RWPE2 (cell line): ENCODE results near the gene FBLN5.

Source experiments
- ATAC-seq: fragments of 200-7000 bp; cut with Tn5 transposase; 3 replicates; pipeline ENCODE4 v1.9.1; 2021; ENCODE audit warnings: low read depth
- DNase-seq: peaks from one replicate; pipeline ENCODE4 v3.0.0-alpha.2; 2020; ENCODE audit warnings: low spot score
- H3K27ac ChIP-seq: fragments of 450-650 bp; 2 replicates; pipeline ENCODE4 v1.5.1; 2017; ENCODE audit warnings: mild to moderate bottlenecking; ENCODE audit not compliant: poor library complexity, severe bottlenecking
- H3K27me3 ChIP-seq: fragments of 250-450 bp; sonication (Bioruptor Pico); 2 replicates; pipeline ENCODE4 v1.5.1; 2021; ENCODE audit warnings: mild to moderate bottlenecking, moderate library complexity; ENCODE audit not compliant: insufficient read depth, poor library complexity, severe bottlenecking
- H3K36me3 ChIP-seq: fragments of 250-450 bp; sonication (Bioruptor Pico); 2 replicates; pipeline ENCODE4 v1.5.1; 2020; ENCODE audit warnings: low read depth, mild to moderate bottlenecking, moderate library complexity
- H3K4me1 ChIP-seq: fragments of 250-450 bp; sonication (Bioruptor Pico); 2 replicates; pipeline ENCODE4 v1.5.1; 2021; ENCODE audit warnings: mild to moderate bottlenecking, moderate library complexity; ENCODE audit not compliant: insufficient read depth, poor library complexity, severe bottlenecking
- H3K4me3 ChIP-seq: fragments of 250-450 bp; sonication (Bioruptor Pico); 2 replicates; pipeline ENCODE4 v1.5.1; 2021; ENCODE audit warnings: mild to moderate bottlenecking, moderate library complexity; ENCODE audit not compliant: severe bottlenecking
- H3K9me3 ChIP-seq: fragments of 250-450 bp; sonication (Bioruptor Pico); 2 replicates; pipeline ENCODE4 v1.5.1; 2021; ENCODE audit warnings: mild to moderate bottlenecking, moderate library complexity; ENCODE audit not compliant: severe bottlenecking
- CTCF ChIP-seq: fragments of 450-650 bp; IDR thresholded peaks from one replicate; pipeline ENCODE4 v1.5.1; 2017; ENCODE audit warnings: mild to moderate bottlenecking, moderate library complexity; ENCODE audit not compliant: poor library complexity, severe bottlenecking

Gene FBLN5

GRCh38 chr14:91869556-91869955 is 77.9 kb downstream of the FBLN5 start:
- TF ChIP-seq CTCF, result no peak
- ATAC-seq (no peak), DNase-seq (no peak)
- Histone ChIP-seq H3K27me3 (no peaks in the 10 kb centered on the region), H3K36me3 (no peaks in the 10 kb centered on the region), H3K9me3 (no peaks in the 10 kb centered on the region), H3K4me1 (peaks cover 27% of the 10 kb centered on the region), H3K27ac (peak overlapping the region; percentile 28), H3K4me3 (no peak overlapping the region)

GRCh38 chr14:91867316-91867988 is 80.0 kb downstream of the FBLN5 start, which contains the start of gene TC2N:
TSS of gene TC2N (minus strand) at chr14:91867536. CDS start at chr14:91813769, 53,767 bp downstream.
- Histone ChIP-seq H3K4me3 (no peak within 1 kb of the TSS), H3K36me3 (no peaks in the 10 kb centered on the region), H3K4me1 (peaks cover 19% of the 10 kb centered on the region), H3K27ac (no peak within 1 kb of the TSS), H3K9me3 (no peaks in the 10 kb centered on the region), H3K27me3 (no peaks in the 10 kb centered on the region)
- no peak for DNase-seq
- TF ChIP-seq CTCF, result no peak
- ATAC-seq, result no peak

- H3K36me3 ChIP-seq, result no peaks in the 10 kb centered on the region
- no peaks in the 10 kb centered on the region for H3K9me3 ChIP-seq
- TF ChIP-seq CTCF, result no peak
- no peaks in the 10 kb centered on the region for H3K27me3 ChIP-seq
- ATAC-seq, result no peak
- H3K27ac ChIP-seq, result no peak overlapping the region
- no peak for DNase-seq
- H3K4me1 ChIP-seq, result peaks cover 13% of the 10 kb centered on the region
- H3K4me3 ChIP-seq, result no peak overlapping the region
These were observed 80.8 kb downstream of the FBLN5 start for GRCh38 chr14:91866511-91867295.

GRCh38 chr14:91866061-91866460 is 81.4 kb downstream of the FBLN5 start:
- ATAC-seq (peak; percentile 35; the same call in 2 of the 3 replicates), DNase-seq (no peak)
- H3K4me3 ChIP-seq, result no peak overlapping the region
- no peaks in the 10 kb centered on the region for H3K36me3 ChIP-seq
- TF ChIP-seq CTCF, result no peak
- H3K27ac ChIP-seq, result no peak overlapping the region
- H3K27me3 ChIP-seq, result no peaks in the 10 kb centered on the region
- peaks cover 13% of the 10 kb centered on the region for H3K4me1 ChIP-seq
- H3K9me3 ChIP-seq, result no peaks in the 10 kb centered on the region
